Spleen (tissue), 11 donors: ENCODE results near the gene APOC1. TPM values are rescaled to one million over a fixed set of nuclear protein-coding genes. Genes with fewer than 3 reads are reported as not detected.
A peak's percentile ranks its signal among the peaks of the same experiment; 100 is the strongest.

ENCODE experiments used
- DNase-seq: peaks from one replicate; pipeline ENCODE4 v3.0.0-alpha.2; 2020
- H3K27ac ChIP-seq, 8 donors: fragments of 200-600 bp; sonication (generic) in 7 of 8; 1 replicate in 4 of 8; 2 replicates in 4 of 8; pipeline versions ENCODE4 v1.5.0 to v1.8.0; 2016 to 2021; ENCODE audit warnings: inconsistent platforms in 4 of 8, mild to moderate bottlenecking in 4 of 8, moderate library complexity in 1 of 8
- H3K27me3 ChIP-seq, 7 donors: fragments of 200-600 bp; sonication (generic) in 6 of 7; replicated peaks in 1 of 7; 1 replicate in 4 of 7; 2 replicates in 3 of 7; pipeline versions ENCODE4 v1.5.0 to v1.8.0; 2016 to 2021; ENCODE audit warnings: inconsistent platforms in 3 of 7, mild to moderate bottlenecking in 1 of 7
- H3K36me3 ChIP-seq, 6 donors: fragments of 200-600 bp; sonication (generic) in 5 of 6; 1 replicate in 4 of 6; 2 replicates in 2 of 6; pipeline versions ENCODE4 v1.5.0 to v1.8.0; 2016 to 2021; ENCODE audit warnings: inconsistent platforms in 2 of 6
- H3K4me1 ChIP-seq, 6 donors: fragments of 200-600 bp; sonication (generic) in 5 of 6; 1 replicate in 3 of 6; 2 replicates in 3 of 6; pipeline versions ENCODE4 v1.5.0 to v1.8.0; 2016 to 2021; ENCODE audit warnings: inconsistent platforms in 3 of 6
- H3K4me3 ChIP-seq, 8 donors: fragments of 200-600 bp; sonication (generic) in 7 of 8; 1 replicate in 4 of 8; 2 replicates in 4 of 8; pipeline versions ENCODE4 v1.5.0 to v1.8.0; 2016 to 2021; ENCODE audit warnings: inconsistent platforms in 4 of 8, mild to moderate bottlenecking in 4 of 8, moderate library complexity in 2 of 8
- H3K9me3 ChIP-seq, 8 donors: fragments of 200-600 bp; sonication (generic) in 7 of 8; 1 replicate in 4 of 8; 2 replicates in 4 of 8; pipeline versions ENCODE4 v1.5.0 to v1.8.0; 2016 to 2021; ENCODE audit warnings: inconsistent platforms in 4 of 8
- POLR2A ChIP-seq, 3 donors: fragments of 450-650 bp; IDR thresholded peaks; one replicate each; pipeline ENCODE4 v1.5.1; 2017; ENCODE audit warnings: antibody characterized with exemption in 3 of 3, mild to moderate bottlenecking in 1 of 3
- POLR2AphosphoS5 ChIP-seq, 3 donors: sonication (generic); formaldehyde crosslinking; IDR thresholded peaks; one replicate each; pipeline ENCODE4 v1.5.1; 2017; ENCODE audit warnings: antibody characterized with exemption in 3 of 3
- WGBS, 5 donors: extraction: QIAGEN DNeasy Blood & Tissue Kit in 3 of 5; methylation state at CpG; one replicate each; pipeline versions ENCODE4 v1.1.5 to v1.1.7; 2013 to 2018; 5-methylcytosine and 5-hydroxymethylcytosine counted together
- intact Hi-C: fragments of 100-400 bp; cut with DNase I; formaldehyde crosslinking; loops from one replicate; pipeline ENCODE4 v1.15.0; 2023; ENCODE audit warnings: low total_unique reads
- polyA plus RNA-seq, 3 donors: library from polyadenylated mRNA; stranded (reverse); fragments of 200-250 nt; gene quantifications; one replicate each; pipeline ENCODE4 v1.2.1, GENCODE V29; 2013
- total RNA-seq, 7 donors: library from RNA; depleted of rRNA in 3 of 7; stranded (reverse); fragments of >200 nt in 3 of 7; fragmentation: NEBNext Ultra II Directional in 4 of 7; extraction: Animal tissue kit (Norgen Biotek cat#: 25700) in 4 of 7; gene quantifications; one replicate each; pipeline versions ENCODE4 v1.1.0 to v1.2.1, GENCODE V29; 2016 to 2021
- TF ChIP-seq, protein P1 (sequence below), 11 experiments: fragments of 200-600 bp in 7 of 11; fragments of 450-650 bp in 4 of 11; sonication (generic) in 4 of 11; IDR thresholded peaks in 8 of 11; conservative IDR thresholded peaks in 3 of 11; 1 replicate in 7 of 11; 2 replicates in 4 of 11; pipeline versions ENCODE4 v1.4.0 to v1.8.0; 2016 to 2021; ENCODE audit warnings: antibody characterized with exemption in 11 of 11, inconsistent platforms in 4 of 11, mild to moderate bottlenecking in 1 of 11
- donor health status: healthy with polysubstance abuse.
- donor health status: DM: no; HTN: no; CAD: no; lungs with moderate emphysema.
- donor health status: DM: no; HTN: no; CAD: no.
- donor health status: Bipolar disorder and iron deficiency.
- donor health status: healthy.
- donor health status: DM: no; HTN: no; CAD: no.
- donor health status: DM: yes; HTN: yes; CAD: no.

The APOC1 gene
- total and polyA plus RNA-seq, 10 donors, result 90.0 to 465 (median 198) TPM

DNA sequence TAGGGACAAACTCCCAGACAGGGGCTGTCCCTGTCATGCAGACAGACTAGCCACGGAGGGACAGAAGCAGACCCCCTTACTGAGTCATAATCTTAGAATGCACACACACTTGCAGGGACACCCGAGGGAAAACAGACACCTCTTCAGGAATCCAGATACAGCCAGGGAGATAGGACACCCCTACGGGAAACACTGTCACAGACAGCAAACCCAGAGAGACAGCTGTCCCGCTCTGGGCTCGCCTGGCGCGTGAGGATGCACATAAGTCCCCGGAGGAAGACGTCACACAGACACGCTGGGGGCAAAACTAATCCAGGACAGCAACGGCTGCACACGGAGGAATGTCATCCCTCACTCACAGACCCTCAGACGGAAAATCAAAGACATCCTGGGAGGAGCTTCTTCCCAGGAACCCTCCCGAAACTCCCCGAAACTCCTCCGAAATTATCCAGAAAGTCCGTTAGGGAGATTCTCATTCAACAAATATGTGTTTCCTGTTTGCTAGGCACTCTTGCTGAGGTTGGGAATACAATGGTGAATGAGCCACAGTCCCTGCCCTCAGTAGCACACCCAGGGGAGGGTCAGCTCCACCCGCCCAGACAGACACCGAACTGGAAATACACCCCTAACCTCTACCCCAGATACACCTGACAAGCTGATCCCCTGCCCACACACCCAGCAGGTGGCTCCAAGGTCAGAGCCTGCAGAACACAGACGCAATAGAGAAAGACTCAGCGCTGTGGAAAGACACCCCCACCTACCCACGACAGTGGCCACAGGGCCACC lies 38.5 kb upstream of the APOC1 start:
- Histone ChIP-seq H3K4me3 (no peak overlapping the region), H3K9me3 (no peaks in the 10 kb centered on the region), H3K4me1 (peaks cover 0 to 41% (median 14%) of the 10 kb centered on the region in 6 donors), H3K27ac (peak overlapping the region in 1 of 8 donors; percentile 42), H3K36me3 (peaks cover 0 to 94% (median 40%) of the 10 kb centered on the region in 6 donors), H3K27me3 (no peaks in the 10 kb centered on the region)
- WGBS, 5 donors, result 75 to 88% (median 77%) methylated on average over 21 to 22 of the region's 22 CpGs
- no peak for DNase-seq
- TF ChIP-seq POLR2A (IDR thresholded peaks at IDR 0.05), result no peak
- TF ChIP-seq POLR2AphosphoS5 (IDR thresholded peaks at IDR 0.05), result peak in 1 of 3 donors; percentile 2
- intact Hi-C loops, result no loop called here

DNA sequence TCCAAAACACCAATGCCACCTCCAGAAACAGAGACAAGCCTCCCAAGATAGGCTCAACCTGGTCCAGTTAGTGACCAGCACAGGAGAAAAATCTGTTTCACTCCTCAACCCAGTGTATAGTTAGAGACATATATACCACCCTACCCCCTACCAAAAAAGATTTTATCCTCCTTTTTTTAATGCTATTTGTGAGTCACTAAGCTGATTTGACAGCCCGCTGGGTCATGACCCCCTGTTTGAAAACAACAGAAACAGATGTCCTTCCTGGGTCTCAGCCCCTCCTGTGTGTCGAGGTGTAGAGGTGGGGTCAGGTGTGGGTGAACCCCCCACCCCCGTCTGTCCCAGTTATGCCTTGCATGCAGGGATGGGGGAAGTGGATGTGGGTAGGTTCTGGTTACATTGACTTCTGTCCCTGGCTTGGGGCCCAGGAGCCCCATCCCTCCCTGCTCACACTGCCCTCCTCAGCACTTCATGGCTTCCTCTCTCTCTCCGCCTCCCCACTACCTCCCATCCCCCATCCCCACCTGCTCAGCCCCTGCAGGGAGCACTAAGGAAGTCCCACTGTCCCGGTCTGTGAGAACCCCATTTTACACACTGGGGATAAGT lies 37.4 kb upstream of the APOC1 start:
- H3K36me3 ChIP-seq, result peaks cover 0 to 84% (median 33%) of the 10 kb centered on the region in 6 donors

DNA sequence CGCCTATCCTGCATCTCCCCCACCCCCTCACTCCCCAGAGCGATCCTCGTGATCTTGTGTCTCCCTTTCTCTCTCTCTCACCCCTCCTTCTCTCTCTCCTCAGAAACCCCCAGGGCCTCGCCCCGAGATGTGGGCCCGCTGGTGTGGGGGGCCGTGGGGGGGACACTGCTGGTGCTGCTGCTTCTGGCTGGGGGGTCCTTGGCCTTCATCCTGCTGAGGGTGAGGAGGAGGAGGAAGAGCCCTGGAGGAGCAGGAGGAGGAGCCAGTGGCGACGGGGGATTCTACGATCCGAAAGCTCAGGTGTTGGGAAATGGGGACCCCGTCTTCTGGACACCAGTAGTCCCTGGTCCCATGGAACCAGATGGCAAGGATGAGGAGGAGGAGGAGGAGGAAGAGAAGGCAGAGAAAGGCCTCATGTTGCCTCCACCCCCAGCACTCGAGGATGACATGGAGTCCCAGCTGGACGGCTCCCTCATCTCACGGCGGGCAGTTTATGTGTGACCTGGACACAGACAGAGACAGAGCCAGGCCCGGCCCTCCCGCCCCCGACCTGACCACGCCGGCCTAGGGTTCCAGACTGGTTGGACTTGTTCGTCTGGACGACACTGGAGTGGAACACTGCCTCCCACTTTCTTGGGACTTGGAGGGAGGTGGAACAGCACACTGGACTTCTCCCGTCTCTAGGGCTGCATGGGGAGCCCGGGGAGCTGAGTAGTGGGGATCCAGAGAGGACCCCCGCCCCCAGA lies 36.1 kb upstream of the APOC1 start:
- 79 to 86% (median 81%) methylated on average over 24 to 26 of the region's 26 CpGs for WGBS, 5 donors
- TF ChIP-seq POLR2AphosphoS5 (IDR thresholded peaks at IDR 0.05) (peak in 1 of 3 donors; percentile 11), POLR2A (IDR thresholded peaks at IDR 0.05) (no peak)
- TF ChIP-seq, protein P1, sequence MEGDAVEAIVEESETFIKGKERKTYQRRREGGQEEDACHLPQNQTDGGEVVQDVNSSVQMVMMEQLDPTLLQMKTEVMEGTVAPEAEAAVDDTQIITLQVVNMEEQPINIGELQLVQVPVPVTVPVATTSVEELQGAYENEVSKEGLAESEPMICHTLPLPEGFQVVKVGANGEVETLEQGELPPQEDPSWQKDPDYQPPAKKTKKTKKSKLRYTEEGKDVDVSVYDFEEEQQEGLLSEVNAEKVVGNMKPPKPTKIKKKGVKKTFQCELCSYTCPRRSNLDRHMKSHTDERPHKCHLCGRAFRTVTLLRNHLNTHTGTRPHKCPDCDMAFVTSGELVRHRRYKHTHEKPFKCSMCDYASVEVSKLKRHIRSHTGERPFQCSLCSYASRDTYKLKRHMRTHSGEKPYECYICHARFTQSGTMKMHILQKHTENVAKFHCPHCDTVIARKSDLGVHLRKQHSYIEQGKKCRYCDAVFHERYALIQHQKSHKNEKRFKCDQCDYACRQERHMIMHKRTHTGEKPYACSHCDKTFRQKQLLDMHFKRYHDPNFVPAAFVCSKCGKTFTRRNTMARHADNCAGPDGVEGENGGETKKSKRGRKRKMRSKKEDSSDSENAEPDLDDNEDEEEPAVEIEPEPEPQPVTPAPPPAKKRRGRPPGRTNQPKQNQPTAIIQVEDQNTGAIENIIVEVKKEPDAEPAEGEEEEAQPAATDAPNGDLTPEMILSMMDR (IDR thresholded peaks at IDR 0.05 in 8 of 11, conservative IDR thresholded peaks at IDR 0.05 in 3 of 11), result no peak
- intact Hi-C loops, result no loop called here
- Histone ChIP-seq H3K9me3 (no peaks in the 10 kb centered on the region), H3K4me3 (no peak overlapping the region), H3K36me3 (peaks cover 0 to 79% (median 27%) of the 10 kb centered on the region in 6 donors), H3K4me1 (peaks cover 0 to 27% (median 9%) of the 10 kb centered on the region in 6 donors), H3K27me3 (no peaks in the 10 kb centered on the region), H3K27ac (no peak overlapping the region)
- no peak for DNase-seq

More for the DNA sequence above, 37.4 kb upstream of the APOC1 start:
- Histone ChIP-seq H3K9me3 (no peaks in the 10 kb centered on the region), H3K27ac (peak overlapping the region in 2 of 8 donors; percentile 13), H3K4me3 (no peak overlapping the region), H3K27me3 (no peaks in the 10 kb centered on the region), H3K4me1 (peaks cover 0 to 30% (median 9%) of the 10 kb centered on the region in 6 donors)
- TF ChIP-seq POLR2A (IDR thresholded peaks at IDR 0.05) (no peak), POLR2AphosphoS5 (IDR thresholded peaks at IDR 0.05) (no peak)
- TF ChIP-seq, protein P1 (IDR thresholded peaks at IDR 0.05 in 8 of 11, conservative IDR thresholded peaks at IDR 0.05 in 3 of 11), result no peak
- 20 to 42% (median 29%) methylated on average over 5 of the region's 5 CpGs for WGBS, 5 donors
- DNase-seq, result no peak
- intact Hi-C loops, result no loop called here

DNA sequence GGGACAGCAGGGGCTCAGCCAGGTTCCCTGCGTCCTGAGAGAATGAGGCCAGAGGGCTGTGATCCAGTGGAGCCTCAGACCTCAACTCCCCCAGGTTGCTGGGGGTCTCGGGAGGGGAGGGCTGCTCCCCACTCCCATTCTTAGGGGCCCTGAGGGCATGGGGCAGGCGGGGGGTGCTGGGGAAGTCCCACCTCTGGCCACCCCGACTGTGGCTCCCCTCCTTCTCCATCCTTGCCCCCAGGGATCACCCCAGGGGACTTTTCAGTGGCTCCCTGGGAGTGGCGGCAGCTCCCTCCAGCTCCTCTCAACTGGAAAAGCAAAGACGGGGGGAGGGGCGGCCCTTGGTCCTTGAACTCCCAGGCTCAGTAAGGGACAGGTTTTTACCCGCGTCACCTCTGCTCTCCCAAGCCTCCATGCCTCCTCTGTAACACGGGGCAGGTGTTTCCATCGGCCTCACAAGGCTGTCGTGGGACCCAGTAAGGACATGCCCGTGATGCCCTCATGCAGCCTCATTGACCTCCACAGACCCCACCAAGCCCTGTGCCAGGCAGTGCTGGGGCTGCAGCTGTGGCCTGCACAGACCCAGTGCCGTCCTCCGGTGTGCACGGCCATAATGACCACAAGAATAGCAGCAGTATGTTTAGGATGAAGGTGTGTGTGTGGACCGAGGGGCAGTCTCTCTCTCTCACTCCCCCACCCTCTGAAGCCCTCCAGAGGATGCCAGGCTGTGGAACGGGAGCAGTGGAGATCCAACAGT lies 34.9 kb upstream of the APOC1 start:
- no peaks in the 10 kb centered on the region for H3K9me3 ChIP-seq
- H3K4me3 ChIP-seq, result no peak overlapping the region
- WGBS, 5 donors, result 74 to 79% (median 79%) methylated on average over 15 to 18 of the region's 18 CpGs
- H3K27me3 ChIP-seq, result no peaks in the 10 kb centered on the region
- peak overlapping the region in 3 of 8 donors; percentile 21 to 45 (median 22) for H3K27ac ChIP-seq
- no peak for DNase-seq
- TF ChIP-seq, protein P1 (IDR thresholded peaks at IDR 0.05 in 8 of 11, conservative IDR thresholded peaks at IDR 0.05 in 3 of 11), result no peak
- TF ChIP-seq POLR2AphosphoS5 (IDR thresholded peaks at IDR 0.05), result peak in 1 of 3 donors; percentile 58
- H3K4me1 ChIP-seq, result peaks cover 0 to 27% (median 9%) of the 10 kb centered on the region in 6 donors
- peaks cover 0 to 79% (median 19%) of the 10 kb centered on the region in 6 donors for H3K36me3 ChIP-seq
- intact Hi-C loops, result no loop called here
